22Rv1 (cell line): ENCODE measurements around the gene ARRDC2.

ENCODE experiments used
- CTCF ChIP-seq: fragments of 450-650 bp; IDR thresholded peaks from 2 replicates; pipeline ENCODE4 v1.5.1; 2017; ENCODE audit warnings: mild to moderate bottlenecking
- ZFX ChIP-seq: fragments of 450-650 bp; IDR thresholded peaks from 2 replicates; pipeline ENCODE4 v1.6.1; 2017; ENCODE audit warnings: antibody characterized with exemption, borderline replicate concordance

- TF ChIP-seq CTCF (no peak), ZFX (no peak)
These were observed 35.7 kb downstream of the ARRDC2 start for GRCh38 chr19:18043676-18044075.
